Endothelial cell of umbilical vein (primary cell): ENCODE measurements around the gene C11orf68. TPM values are rescaled to one million over a fixed set of nuclear protein-coding genes. Genes with fewer than 3 reads are reported as not detected.
A peak's percentile ranks its signal among the peaks of the same experiment; 100 is the strongest.
"Not testable (repeated sequence)": the region's sequence is repeated elsewhere in the genome, so short reads cannot be mapped to it uniquely, and the experiment has no call there.

ENCODE experiments used
- BruUV-seq: library from RNA; stranded (reverse); fragments of 400-500 nt; replicated peaks from 2 replicates; lab custom pipeline; 2021; lab: Mats Ljungman, UMichigan
- CTCF ChIA-PET: fragments of 300-600, 350-600 bp; sonication (Branson Sonifier 250); formaldehyde crosslinking; loops from one replicate; lab custom pipeline; 2021; ENCODE audit warnings: antibody characterized with exemption, inconsistent platforms; lab: Charles Lee
- POLR2A ChIA-PET: fragments of 300-600, 350-600 bp; sonication (Branson Sonifier 250); formaldehyde crosslinking; loops from one replicate; lab custom pipeline; 2021; ENCODE audit warnings: antibody characterized with exemption, inconsistent platforms; lab: Charles Lee
- DNase-seq: peaks from one replicate; pipeline ENCODE4 v3.0.0-alpha.2; 2011; ENCODE audit warnings: low read depth, low spot score
- FAIRE-seq: peaks from 2 replicates; lab custom pipeline; 2011; peaks lifted over from hg19 to GRCh38; lab: Jason Lieb, UNC
- H2AFZ ChIP-seq: 2 replicates; pipeline ENCODE4 v1.6.0; 2012; ENCODE audit warnings: low read depth, low read length, control low read depth, inconsistent platforms
- H3K27ac ChIP-seq: 2 replicates; pipeline ENCODE4 v1.5.1; 2011; ENCODE audit warnings: low read depth, mild to moderate bottlenecking, control low read depth, low read length, moderate library complexity; ENCODE audit not compliant: insufficient read depth
- H3K27me3 ChIP-seq, 2 experiments: 2 replicates each; pipeline versions ENCODE4 v1.6.0 to v1.6.1; 2011; ENCODE audit warnings: low read length in 2 of 2, mixed read lengths in 1 of 2; ENCODE audit not compliant: control insufficient read depth in 2 of 2, insufficient read depth in 2 of 2
- H3K36me3 ChIP-seq, 2 experiments: 2 replicates in 1 of 2; 3 replicates in 1 of 2; pipeline ENCODE4 v1.5.1; 2011; ENCODE audit warnings: low read length in 2 of 2, mild to moderate bottlenecking in 1 of 2, moderate library complexity in 1 of 2; ENCODE audit not compliant: control insufficient read depth in 2 of 2, insufficient read depth in 2 of 2; ENCODE audit errors: extremely low read depth in 1 of 2
- H3K4me1 ChIP-seq: 3 replicates; pipeline ENCODE4 v1.5.1; 2011; ENCODE audit warnings: mild to moderate bottlenecking, low read length; ENCODE audit not compliant: control insufficient read depth, insufficient read depth; ENCODE audit errors: extremely low read depth
- H3K4me2 ChIP-seq: 2 replicates; pipeline ENCODE4 v1.6.1; 2011; ENCODE audit warnings: low read length, control low read depth, mixed read lengths; ENCODE audit not compliant: insufficient read depth
- H3K4me3 ChIP-seq, 3 experiments: fragments of 200-600 bp in 1 of 3; sonication (generic), shearing (Covaris generic) in 1 of 3; replicated peaks in 1 of 3; 2 replicates each; pipeline ENCODE4 v1.5.1; 2011 to 2016; ENCODE audit warnings: control low read depth in 3 of 3, low read length in 3 of 3, mild to moderate bottlenecking in 2 of 3, inconsistent platforms in 1 of 3, low read depth in 1 of 3, moderate library complexity in 1 of 3; ENCODE audit not compliant: insufficient read depth in 1 of 3
- H3K79me2 ChIP-seq: 2 replicates; pipeline ENCODE4 v1.6.0; 2012; ENCODE audit warnings: low read length, inconsistent platforms; ENCODE audit not compliant: control insufficient read depth, insufficient read depth
- H3K9ac ChIP-seq: replicated peaks from 2 replicates; pipeline ENCODE3; 2011; ENCODE audit warnings: low read length, control low read depth; ENCODE audit not compliant: insufficient read depth; ENCODE audit errors: extremely low read depth
- H3K9me1 ChIP-seq: replicated peaks from 3 replicates; pipeline ENCODE4 v1.6.0; 2011; ENCODE audit warnings: mild to moderate bottlenecking, low read length; ENCODE audit not compliant: control insufficient read depth, insufficient read depth; ENCODE audit errors: extremely low read depth
- H3K9me3 ChIP-seq: replicated peaks from 2 replicates; pipeline ENCODE4 v1.5.1; 2012; ENCODE audit warnings: low read length, inconsistent platforms; ENCODE audit not compliant: control insufficient read depth, insufficient read depth
- H4K20me1 ChIP-seq: replicated peaks from 2 replicates; pipeline ENCODE3; 2011; ENCODE audit warnings: mild to moderate bottlenecking, low read length; ENCODE audit not compliant: control insufficient read depth, insufficient read depth; ENCODE audit errors: extremely low read depth
- dilution Hi-C: fragments of 300-500 bp; cut with MboI; formaldehyde crosslinking; loops from one replicate; pipeline ENCODE4 v1.15.0; 2019; ENCODE audit warnings: low sequenced_read_pairs; ENCODE audit not compliant: extremely low pct_ligation_motif_present
- intact Hi-C: fragments of 100-400 bp; cut with micrococcal nuclease; formaldehyde crosslinking; loops from one replicate; pipeline ENCODE4 v1.10.0; 2022
- polyA plus RNA-seq, 4 experiments: library from polyadenylated mRNA; depleted of rRNA in 3 of 4; stranded (reverse) in 3 of 4; unstranded in 1 of 4; fragments of >200 nt; gene quantifications; 2 replicates each; pipeline versions ENCODE4 v1.2.1 to v1.2.3, GENCODE V29; 2011 to 2012; ENCODE audit warnings: missing spikeins in 1 of 4
- total RNA-seq: library from RNA; stranded (reverse); gene quantifications from 2 replicates; pipeline ENCODE4 v1.2.3, GENCODE V29; 2021
- TF ChIP-seq, protein P1 (sequence below), 2 donors: IDR thresholded peaks; 1 replicate in 1 of 2; 2 replicates in 1 of 2; pipeline ENCODE4 v1.5.1; 2011; ENCODE audit warnings: low read length in 2 of 2, mild to moderate bottlenecking in 2 of 2, moderate library complexity in 2 of 2, control low read depth in 1 of 2, inconsistent platforms in 1 of 2, low read depth in 1 of 2; ENCODE audit not compliant: insufficient read depth in 1 of 2; ENCODE audit errors: extremely low read depth in 1 of 2

Gene C11orf68
- total and polyA plus RNA-seq, 2 donors (not counting 3 experiments of a cell fraction or from before 2014, with no cell fraction given): 35.6 to 66.5 TPM

DNA sequence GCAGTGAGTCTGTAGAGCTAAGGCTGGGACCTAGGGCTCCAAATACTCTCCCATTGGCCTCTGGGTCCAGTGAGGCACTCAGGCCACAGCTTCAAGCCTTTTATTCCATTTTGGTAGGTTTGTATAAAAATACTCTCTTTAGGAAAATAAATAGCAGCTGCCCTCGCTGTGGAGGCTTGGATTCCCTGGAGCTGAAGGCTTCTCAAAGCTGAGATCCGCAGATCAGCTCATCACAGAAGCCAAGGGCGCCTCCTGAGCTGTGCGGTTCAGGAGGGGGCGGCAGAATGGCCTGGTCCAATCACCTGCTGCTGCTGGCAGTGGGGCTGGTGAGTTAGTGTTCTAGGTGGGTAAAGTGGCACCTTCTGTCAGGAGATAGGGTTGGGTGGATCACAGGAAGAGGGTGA lies 26.7 kb downstream of the C11orf68 start:
- Histone ChIP-seq H3K4me3 (peak overlapping the region; percentile 10 to 92 (median 78)), H3K79me2 (peaks cover 67% of the 10 kb centered on the region), H3K27ac (peak overlapping the region; percentile 99), H3K9ac (peak overlapping the region; percentile 98), H3K4me2 (peak overlapping the region; percentile 88), H3K4me1 (peaks cover 72% of the 10 kb centered on the region)
- BruUV-seq, intact Hi-C loops, H3K9me1 ChIP-seq, H3K9me3 ChIP-seq, H3K36me3 ChIP-seq, dilution Hi-C loops, H2AFZ ChIP-seq, FAIRE-seq, H3K27me3 ChIP-seq, DNase-seq, H4K20me1 ChIP-seq: not testable (repeated sequence)
- POLR2A ChIA-PET: interaction anchor here (1.3 to 6.7 kb wide), 5 partner anchors 8 to 172 kb away, joined by 3 to 67 read pairs (median 28); partner anchors contain the start of genes CFL1, FOSL1, MUS81 and RNASEH2C
- TF ChIP-seq, protein P1, sequence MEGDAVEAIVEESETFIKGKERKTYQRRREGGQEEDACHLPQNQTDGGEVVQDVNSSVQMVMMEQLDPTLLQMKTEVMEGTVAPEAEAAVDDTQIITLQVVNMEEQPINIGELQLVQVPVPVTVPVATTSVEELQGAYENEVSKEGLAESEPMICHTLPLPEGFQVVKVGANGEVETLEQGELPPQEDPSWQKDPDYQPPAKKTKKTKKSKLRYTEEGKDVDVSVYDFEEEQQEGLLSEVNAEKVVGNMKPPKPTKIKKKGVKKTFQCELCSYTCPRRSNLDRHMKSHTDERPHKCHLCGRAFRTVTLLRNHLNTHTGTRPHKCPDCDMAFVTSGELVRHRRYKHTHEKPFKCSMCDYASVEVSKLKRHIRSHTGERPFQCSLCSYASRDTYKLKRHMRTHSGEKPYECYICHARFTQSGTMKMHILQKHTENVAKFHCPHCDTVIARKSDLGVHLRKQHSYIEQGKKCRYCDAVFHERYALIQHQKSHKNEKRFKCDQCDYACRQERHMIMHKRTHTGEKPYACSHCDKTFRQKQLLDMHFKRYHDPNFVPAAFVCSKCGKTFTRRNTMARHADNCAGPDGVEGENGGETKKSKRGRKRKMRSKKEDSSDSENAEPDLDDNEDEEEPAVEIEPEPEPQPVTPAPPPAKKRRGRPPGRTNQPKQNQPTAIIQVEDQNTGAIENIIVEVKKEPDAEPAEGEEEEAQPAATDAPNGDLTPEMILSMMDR (IDR thresholded peaks at IDR 0.05; ENCODE audit: extremely low read depth in 1 of 2, insufficient read depth in 1 of 2, low read depth in 1 of 2, low read length in 2 of 2): peak in 1 of 2 donors; percentile 1
- CTCF ChIA-PET: interaction anchor here (0.8 to 6.7 kb wide), 10 partner anchors 7 to 123 kb away, joined by 3 to 75 read pairs (median 22); partner anchors contain the start of genes AP5B1, C11orf68, CFL1 and FOSL1
